ENCODE measurements around the gene CCS. TPM values are rescaled to one million over a fixed set of nuclear protein-coding genes. Genes with fewer than 3 reads are reported as not detected.

CCS gene
- total and polyA plus RNA-seq, 9 of the 15 experiments (the other 6 are each of a cell fraction or from before 2014, with no cell fraction given), result 1.1 to 46.6 (median 26.8) TPM

DNA sequence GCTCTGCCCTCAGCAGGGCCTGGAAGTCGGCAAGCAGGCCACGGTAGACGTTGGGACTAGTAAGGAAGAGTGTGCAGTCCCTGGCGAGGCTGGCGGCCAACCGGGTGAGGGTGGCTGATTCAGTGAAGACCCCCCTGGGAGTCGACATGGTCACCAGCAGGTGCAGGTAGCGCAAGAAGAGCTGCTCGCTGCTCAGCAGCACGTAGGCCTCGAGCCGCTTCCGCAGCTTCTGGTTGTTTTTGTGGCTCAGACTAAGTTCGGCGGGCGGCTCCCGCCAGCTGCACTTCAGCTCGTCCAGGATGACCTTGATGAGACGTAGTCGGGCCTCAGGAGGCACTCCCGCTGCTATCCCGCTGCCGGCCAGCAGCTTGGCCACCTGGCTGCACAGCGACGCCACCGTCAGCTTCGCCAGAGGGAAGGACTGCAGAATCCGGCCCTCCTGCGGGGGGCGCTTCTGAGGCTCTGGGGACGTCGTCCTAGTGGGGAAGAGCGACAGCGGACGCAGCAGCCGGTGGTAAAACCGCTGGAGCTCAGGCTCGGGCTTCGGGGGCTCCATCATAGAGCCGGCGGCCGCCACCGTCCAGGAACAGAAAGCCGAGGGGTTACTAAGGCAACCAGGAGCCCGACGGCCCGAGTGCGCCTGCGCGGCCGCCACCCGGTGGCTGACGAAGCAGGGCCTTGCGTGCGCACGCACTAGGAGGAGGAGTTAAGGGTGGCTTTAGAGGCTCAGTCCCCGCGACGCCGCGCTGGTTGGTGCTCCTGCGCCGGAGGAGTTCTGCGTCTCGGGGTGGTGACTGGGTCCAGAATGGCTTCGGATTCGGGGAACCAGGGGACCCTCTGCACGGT is at the start of gene CCS, which contains the start of gene CCDC87 (continued):
- TF ChIP-seq, protein P1, sequence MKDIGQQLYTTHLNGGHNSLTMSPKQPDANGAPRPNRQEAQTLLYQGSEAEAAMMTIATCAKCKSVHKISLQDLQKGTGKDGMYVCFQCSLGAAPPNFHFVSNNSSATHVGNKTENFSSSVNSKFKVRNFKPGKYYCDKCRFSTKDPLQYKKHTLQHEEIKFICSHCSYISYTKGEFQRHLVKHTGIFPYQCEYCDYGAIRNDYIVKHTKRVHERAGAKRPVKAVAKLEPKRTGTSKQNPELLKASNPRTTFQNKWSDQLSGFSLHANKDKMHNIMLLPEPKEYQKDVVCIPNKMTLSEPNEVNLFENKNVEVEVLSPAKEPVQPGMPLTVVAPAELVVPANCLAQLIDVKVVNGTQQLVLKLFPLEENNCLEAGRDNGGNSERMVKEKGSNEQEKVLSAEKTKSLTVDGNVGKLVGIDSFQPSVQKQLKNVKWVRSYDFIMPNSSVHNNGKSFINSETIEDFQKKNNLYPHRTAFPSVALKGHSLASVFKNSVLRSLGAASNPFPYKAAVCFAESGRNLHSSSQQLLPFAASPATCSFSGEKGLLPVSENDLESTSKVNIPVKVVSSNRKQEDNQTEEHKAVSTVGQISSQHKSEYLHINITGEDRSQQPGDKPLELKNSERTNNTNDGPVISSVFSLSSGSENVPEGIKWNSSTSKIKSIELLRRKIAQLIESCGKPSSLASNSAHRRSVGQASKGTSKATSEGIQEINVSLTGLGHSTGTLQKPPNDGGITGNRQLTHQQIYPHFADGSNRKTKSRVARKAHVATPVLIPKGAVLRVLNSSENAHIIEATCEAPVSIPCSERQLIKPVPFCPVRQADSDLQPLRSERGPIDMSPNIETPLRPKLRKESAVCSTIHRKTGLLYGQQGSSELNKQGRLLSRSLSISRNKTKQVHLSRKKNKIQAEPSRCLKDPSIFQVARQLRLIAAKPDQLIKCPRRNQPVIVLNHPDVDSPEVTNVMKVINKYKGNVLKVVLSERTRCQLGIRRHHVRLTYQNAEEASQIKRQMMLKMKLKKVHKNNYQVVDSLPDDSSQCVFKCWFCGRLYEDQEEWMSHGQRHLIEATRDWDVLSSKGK (CRISPR knock-in tag; IDR thresholded peaks at IDR 0.05), result no peak
- TF ChIP-seq, protein P2, sequence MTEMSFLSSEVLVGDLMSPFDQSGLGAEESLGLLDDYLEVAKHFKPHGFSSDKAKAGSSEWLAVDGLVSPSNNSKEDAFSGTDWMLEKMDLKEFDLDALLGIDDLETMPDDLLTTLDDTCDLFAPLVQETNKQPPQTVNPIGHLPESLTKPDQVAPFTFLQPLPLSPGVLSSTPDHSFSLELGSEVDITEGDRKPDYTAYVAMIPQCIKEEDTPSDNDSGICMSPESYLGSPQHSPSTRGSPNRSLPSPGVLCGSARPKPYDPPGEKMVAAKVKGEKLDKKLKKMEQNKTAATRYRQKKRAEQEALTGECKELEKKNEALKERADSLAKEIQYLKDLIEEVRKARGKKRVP (CRISPR knock-in tag; IDR thresholded peaks at IDR 0.05), result no peak
- TF ChIP-seq SP1 (CRISPR knock-in tag; IDR thresholded peaks at IDR 0.05), result no peak; the same call in 1 of the 2 replicates
- peak; percentile 26; the same call in 1 of the 2 replicates for TF ChIP-seq JUND (IDR thresholded peaks at IDR 0.05; ENCODE audit: borderline replicate concordance, low read depth, low read length)
- TF ChIP-seq JUND (tag; IDR thresholded peaks at IDR 0.05; ENCODE audit: borderline replicate concordance, low read depth, low read length), result peak; percentile 19; the same call in 1 of the 3 replicates
- peak; percentile 58; the same call in 1 of the 2 replicates for TF ChIP-seq ATF7 (IDR thresholded peaks at IDR 0.05)
- no peak for TF ChIP-seq ERF (CRISPR knock-in tag; IDR thresholded peaks at IDR 0.05)
- TF ChIP-seq, protein P3, sequence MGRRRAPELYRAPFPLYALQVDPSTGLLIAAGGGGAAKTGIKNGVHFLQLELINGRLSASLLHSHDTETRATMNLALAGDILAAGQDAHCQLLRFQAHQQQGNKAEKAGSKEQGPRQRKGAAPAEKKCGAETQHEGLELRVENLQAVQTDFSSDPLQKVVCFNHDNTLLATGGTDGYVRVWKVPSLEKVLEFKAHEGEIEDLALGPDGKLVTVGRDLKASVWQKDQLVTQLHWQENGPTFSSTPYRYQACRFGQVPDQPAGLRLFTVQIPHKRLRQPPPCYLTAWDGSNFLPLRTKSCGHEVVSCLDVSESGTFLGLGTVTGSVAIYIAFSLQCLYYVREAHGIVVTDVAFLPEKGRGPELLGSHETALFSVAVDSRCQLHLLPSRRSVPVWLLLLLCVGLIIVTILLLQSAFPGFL (CRISPR knock-in tag; IDR thresholded peaks at IDR 0.05), result no peak
- TF ChIP-seq, protein P4, sequence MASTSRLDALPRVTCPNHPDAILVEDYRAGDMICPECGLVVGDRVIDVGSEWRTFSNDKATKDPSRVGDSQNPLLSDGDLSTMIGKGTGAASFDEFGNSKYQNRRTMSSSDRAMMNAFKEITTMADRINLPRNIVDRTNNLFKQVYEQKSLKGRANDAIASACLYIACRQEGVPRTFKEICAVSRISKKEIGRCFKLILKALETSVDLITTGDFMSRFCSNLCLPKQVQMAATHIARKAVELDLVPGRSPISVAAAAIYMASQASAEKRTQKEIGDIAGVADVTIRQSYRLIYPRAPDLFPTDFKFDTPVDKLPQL (IDR thresholded peaks at IDR 0.05; ENCODE audit: extremely low read depth, insufficient read length), result no peak
- no peak for TF ChIP-seq CCNT2 (IDR thresholded peaks at IDR 0.05; ENCODE audit: borderline replicate concordance, extremely low read depth, insufficient read length, low read depth, low read length)
- no peak for TF ChIP-seq ARNT (IDR thresholded peaks at IDR 0.05)
- TF ChIP-seq GATAD2A (IDR thresholded peaks at IDR 0.05), result no peak
- no peak for TF ChIP-seq CREBBP (IDR thresholded peaks at IDR 0.05; ENCODE audit: low read depth, low read length)
- TF ChIP-seq ZNF586 (CRISPR knock-in tag; conservative IDR thresholded peaks at IDR 0.05), result no peak
